Measurements from ENCODE around the gene BCL11B.

DNA sequence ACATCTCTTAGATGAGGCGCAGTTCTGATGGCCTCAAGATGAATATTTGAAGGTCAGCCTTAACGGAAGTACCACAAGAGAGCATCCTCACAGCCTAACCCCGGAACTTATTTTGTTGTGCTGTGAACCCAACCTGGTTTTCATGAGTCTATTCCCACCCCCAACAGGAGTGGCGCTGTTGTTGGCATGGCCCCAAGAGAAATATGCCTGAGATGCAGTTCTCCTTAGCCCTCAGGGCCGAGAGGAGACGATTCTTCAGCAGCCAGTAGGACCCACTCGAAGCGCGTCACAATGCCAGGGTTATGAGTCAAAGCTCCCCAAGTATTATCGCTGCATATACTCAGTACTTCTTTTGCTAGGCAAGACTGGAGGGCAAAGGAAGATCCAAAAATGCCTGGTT lies 24.5 kb upstream of the BCL11B start:
- TF ChIP-seq, protein P1, sequence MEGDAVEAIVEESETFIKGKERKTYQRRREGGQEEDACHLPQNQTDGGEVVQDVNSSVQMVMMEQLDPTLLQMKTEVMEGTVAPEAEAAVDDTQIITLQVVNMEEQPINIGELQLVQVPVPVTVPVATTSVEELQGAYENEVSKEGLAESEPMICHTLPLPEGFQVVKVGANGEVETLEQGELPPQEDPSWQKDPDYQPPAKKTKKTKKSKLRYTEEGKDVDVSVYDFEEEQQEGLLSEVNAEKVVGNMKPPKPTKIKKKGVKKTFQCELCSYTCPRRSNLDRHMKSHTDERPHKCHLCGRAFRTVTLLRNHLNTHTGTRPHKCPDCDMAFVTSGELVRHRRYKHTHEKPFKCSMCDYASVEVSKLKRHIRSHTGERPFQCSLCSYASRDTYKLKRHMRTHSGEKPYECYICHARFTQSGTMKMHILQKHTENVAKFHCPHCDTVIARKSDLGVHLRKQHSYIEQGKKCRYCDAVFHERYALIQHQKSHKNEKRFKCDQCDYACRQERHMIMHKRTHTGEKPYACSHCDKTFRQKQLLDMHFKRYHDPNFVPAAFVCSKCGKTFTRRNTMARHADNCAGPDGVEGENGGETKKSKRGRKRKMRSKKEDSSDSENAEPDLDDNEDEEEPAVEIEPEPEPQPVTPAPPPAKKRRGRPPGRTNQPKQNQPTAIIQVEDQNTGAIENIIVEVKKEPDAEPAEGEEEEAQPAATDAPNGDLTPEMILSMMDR (IDR thresholded peaks at IDR 0.05), result no peak
- TF ChIP-seq EP300 (IDR thresholded peaks at IDR 0.05) (no peak), POLR2A (IDR thresholded peaks at IDR 0.05) (no peak)

Data from tibial nerve (tissue), 4 donors.